HUES48 (cell line): ENCODE results near the gene CDC5L.
"Not testable (repeated sequence)": the region's sequence is repeated elsewhere in the genome, so short reads cannot be mapped to it uniquely, and the experiment has no call there.

Experiments used
- H3K27ac ChIP-seq: one replicate; pipeline ENCODE4 v1.7.0; 2013; ENCODE audit warnings: low read depth, low read length, inconsistent platforms
- H3K27me3 ChIP-seq: 2 replicates; pipeline ENCODE4 v1.6.1; 2013; ENCODE audit warnings: mild to moderate bottlenecking, low read length; ENCODE audit not compliant: control insufficient read depth, insufficient read depth
- H3K36me3 ChIP-seq: 2 replicates; pipeline ENCODE4 v1.6.1; 2013; ENCODE audit warnings: low read length; ENCODE audit not compliant: control insufficient read depth, insufficient read depth
- H3K4me1 ChIP-seq: 2 replicates; pipeline ENCODE4 v1.6.1; 2013; ENCODE audit warnings: mild to moderate bottlenecking, low read length; ENCODE audit not compliant: control insufficient read depth, insufficient read depth
- H3K4me3 ChIP-seq: 2 replicates; pipeline ENCODE4 v1.5.1; 2013; ENCODE audit warnings: mild to moderate bottlenecking, low read depth, low read length
- H3K9ac ChIP-seq: 2 replicates; pipeline ENCODE4 v1.6.1; 2013; ENCODE audit warnings: mild to moderate bottlenecking, low read depth, low read length, moderate library complexity
- H3K9me3 ChIP-seq: 2 replicates; pipeline ENCODE4 v1.6.1; 2013; ENCODE audit warnings: low read length; ENCODE audit not compliant: control insufficient read depth, insufficient read depth

The CDC5L gene

GRCh38 chr6:44439270-44440045 is 52.0 kb downstream of the CDC5L start:
- Histone ChIP-seq H3K4me3 (no peak overlapping the region), H3K27ac (no peak overlapping the region), H3K9me3 (no peaks in the 10 kb centered on the region), H3K36me3 (no peaks in the 10 kb centered on the region), H3K27me3 (no peaks in the 10 kb centered on the region), H3K4me1 (no peaks in the 10 kb centered on the region), H3K9ac (no peak overlapping the region)

- no peaks in the 10 kb centered on the region for H3K4me1 ChIP-seq
- H3K36me3 ChIP-seq = peaks cover 10% of the 10 kb centered on the region
- no peak overlapping the region for H3K27ac ChIP-seq
- no peak overlapping the region for H3K4me3 ChIP-seq
- no peaks in the 10 kb centered on the region for H3K27me3 ChIP-seq
- H3K9me3 ChIP-seq = no peaks in the 10 kb centered on the region
- no peak overlapping the region for H3K9ac ChIP-seq
Observed at GRCh38 chr6:44441091-44441855, 53.8 kb downstream of the CDC5L start.

GRCh38 chr6:44442236-44442635 is 54.7 kb downstream of the CDC5L start:
- Histone ChIP-seq H3K27me3 (no peaks in the 10 kb centered on the region), H3K4me3 (no peak overlapping the region), H3K27ac (no peak overlapping the region), H3K36me3 (peaks cover 19% of the 10 kb centered on the region), H3K4me1 (no peaks in the 10 kb centered on the region), H3K9me3 (no peaks in the 10 kb centered on the region), H3K9ac (no peak overlapping the region)

- H3K9me3 ChIP-seq = no peaks in the 10 kb centered on the region
- H3K9ac ChIP-seq = no peak overlapping the region
- H3K27me3 ChIP-seq = no peaks in the 10 kb centered on the region
- H3K4me1 ChIP-seq = no peaks in the 10 kb centered on the region
- H3K27ac ChIP-seq = no peak overlapping the region
- no peak overlapping the region for H3K4me3 ChIP-seq
- H3K36me3 ChIP-seq = peaks cover 26% of the 10 kb centered on the region
Observed at GRCh38 chr6:44442833-44443444, 55.4 kb downstream of the CDC5L start.

DNA sequence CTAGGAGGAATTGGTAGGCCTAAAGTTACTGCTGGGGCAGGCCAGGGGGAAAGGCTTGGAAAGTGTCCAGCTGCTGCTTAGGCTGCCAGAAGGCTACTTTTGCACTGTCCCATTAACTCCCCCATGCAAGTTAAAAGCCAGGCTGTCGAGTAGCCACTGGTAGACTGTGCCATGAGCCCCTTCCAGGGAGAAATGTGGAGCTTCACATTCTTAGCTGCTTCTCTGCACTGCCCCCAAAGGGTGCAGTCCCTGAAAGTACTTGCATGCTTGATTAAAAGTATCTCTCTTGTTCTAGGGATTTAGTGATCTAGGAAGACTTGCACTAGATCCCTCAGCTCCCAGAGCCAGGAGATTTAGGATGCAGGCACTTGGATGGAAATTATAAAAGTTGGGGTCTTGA is 57.3 kb downstream of the CDC5L start:
- H3K9me3 ChIP-seq = no peaks in the 10 kb centered on the region
- H3K27ac ChIP-seq = no peak overlapping the region
- H3K27me3 ChIP-seq = no peaks in the 10 kb centered on the region
- no peak overlapping the region for H3K4me3 ChIP-seq
- H3K4me1 ChIP-seq = no peaks in the 10 kb centered on the region
- no peak overlapping the region for H3K9ac ChIP-seq
- H3K36me3 ChIP-seq = peaks cover 33% of the 10 kb centered on the region

DNA sequence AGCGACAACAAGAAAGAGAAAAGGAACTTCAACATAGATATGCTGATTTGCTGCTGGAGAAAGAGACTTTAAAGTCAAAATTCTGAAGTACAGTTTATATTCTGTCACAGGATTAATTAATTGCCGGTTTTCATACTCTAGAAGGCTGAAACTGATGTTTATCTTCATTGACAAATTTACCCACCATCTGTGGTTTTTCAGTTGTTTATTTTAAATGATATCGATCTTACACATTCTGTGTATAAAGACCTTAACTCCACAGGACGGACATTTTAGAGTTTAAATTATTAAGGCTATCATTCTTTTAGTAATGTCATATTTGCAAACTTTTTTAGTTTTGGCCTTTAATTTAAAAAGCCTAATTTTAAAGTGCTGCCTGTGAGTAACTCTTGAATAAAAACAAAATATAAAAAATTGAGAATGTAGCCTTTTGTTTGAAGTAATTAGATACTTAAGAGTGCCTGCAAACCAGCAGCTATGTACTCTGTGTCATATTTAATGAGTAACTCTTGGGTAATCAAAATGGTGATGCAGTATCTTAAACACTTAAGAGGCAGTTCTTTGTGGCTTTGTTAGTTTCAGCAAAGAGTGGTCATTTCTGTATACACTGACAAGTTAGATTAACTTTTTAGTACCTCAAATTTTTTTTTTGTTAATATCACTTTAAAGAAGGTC is 59.3 kb downstream of the CDC5L start:
- H3K36me3 ChIP-seq = peaks cover 36% of the 10 kb centered on the region
- no peaks in the 10 kb centered on the region for H3K4me1 ChIP-seq
- H3K9ac ChIP-seq = no peak overlapping the region
- H3K4me3 ChIP-seq = no peak overlapping the region
- no peak overlapping the region for H3K27ac ChIP-seq
- H3K27me3 ChIP-seq = no peaks in the 10 kb centered on the region
- H3K9me3 ChIP-seq = no peaks in the 10 kb centered on the region

DNA sequence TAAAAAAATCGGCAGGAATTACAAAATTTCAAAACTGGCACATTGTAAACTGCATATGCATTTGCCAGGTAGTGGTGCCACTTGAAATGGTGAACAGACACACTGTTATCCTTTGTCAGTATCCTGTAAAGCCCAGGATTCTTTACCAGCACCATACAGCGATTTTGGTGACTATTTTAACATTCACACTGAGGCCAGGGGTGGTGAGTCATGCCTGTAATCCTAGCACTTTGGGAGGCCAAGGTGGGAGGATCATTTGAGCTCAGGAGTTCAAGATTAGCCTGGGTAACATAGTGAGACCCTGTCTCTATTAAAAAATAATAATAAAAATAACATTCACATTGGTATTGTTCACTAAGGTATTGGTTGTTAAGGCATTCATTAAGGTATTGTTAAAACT is 61.7 kb downstream of the CDC5L start:
- not testable (repeated sequence) for H3K27me3 ChIP-seq, H3K9ac ChIP-seq, H3K27ac ChIP-seq, H3K9me3 ChIP-seq, H3K4me1 ChIP-seq, H3K4me3 ChIP-seq
- H3K36me3 ChIP-seq = peaks cover 43% of the 10 kb centered on the region

DNA sequence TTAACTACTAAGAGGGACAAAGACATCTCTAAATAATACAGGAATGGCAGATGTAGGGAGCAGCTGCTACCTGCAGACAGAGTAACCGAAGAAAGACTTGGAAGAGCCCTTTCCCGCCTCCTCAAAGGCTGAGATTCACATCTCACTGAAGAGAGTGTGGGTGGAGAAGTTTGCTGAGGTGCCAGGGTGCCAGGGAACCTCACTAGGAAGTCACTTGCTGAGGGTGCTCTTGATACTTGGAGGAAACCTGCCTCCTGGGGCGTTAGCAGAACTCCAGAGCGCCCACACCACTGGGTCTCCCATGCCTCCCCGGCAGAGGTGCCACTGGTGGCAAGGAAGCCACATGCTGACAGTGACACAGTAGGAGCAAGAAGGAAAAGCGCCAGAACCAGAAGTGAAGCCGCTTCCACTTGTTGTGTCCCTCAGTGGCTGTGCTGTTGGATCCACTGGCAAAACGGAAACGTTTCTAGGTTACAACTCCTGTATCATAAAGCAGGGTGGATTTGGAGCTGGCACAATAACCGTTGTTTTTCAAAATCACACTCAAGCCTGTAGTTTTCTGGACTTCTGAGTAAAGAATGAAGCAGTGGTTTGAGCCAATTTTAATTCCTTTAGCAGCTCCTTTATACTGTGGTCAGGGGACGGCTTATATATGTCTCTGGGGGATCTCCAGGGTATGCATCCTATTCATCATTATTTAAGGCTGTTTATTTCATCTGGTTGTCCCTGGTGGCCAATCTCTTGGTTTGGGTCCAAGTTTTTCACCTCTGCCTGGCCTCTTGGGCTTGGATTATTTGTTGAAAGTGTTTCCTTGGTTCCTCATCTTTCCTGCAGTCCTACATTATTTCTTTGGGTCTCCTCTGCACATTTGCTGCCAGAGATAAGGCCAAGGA is 64.5 kb downstream of the CDC5L start:
- Histone ChIP-seq H3K9me3 (no peaks in the 10 kb centered on the region), H3K9ac (no peak overlapping the region), H3K36me3 (peaks cover 26% of the 10 kb centered on the region)

DNA sequence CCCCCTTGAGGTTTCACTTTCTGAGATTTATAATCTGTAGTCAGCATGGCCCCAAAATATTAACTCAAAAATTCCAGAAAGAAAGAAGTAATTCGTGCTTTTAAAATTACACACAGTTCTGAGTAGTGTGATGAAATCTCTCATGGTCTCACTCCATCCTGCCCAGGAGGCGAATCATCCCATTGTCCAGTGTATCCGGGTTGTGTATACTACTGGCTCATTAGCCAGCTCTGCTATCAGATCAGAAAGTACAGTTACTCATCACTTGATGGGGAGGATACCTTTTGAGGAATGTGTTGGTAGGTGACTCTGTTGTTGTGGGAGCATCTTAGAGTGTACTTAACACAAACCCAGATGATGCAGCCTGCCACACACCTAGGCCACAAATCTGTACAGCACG is 65.2 kb downstream of the CDC5L start:
- Histone ChIP-seq H3K27ac (no peak overlapping the region), H3K9me3 (no peaks in the 10 kb centered on the region), H3K9ac (no peak overlapping the region), H3K36me3 (peaks cover 19% of the 10 kb centered on the region), H3K27me3 (no peaks in the 10 kb centered on the region), H3K4me3 (no peak overlapping the region), H3K4me1 (no peaks in the 10 kb centered on the region)

More for the DNA sequence above, 64.5 kb downstream of the CDC5L start:
- H3K27ac ChIP-seq = no peak overlapping the region
- H3K4me1 ChIP-seq = no peaks in the 10 kb centered on the region
- no peak overlapping the region for H3K4me3 ChIP-seq
- H3K27me3 ChIP-seq = no peaks in the 10 kb centered on the region

DNA sequence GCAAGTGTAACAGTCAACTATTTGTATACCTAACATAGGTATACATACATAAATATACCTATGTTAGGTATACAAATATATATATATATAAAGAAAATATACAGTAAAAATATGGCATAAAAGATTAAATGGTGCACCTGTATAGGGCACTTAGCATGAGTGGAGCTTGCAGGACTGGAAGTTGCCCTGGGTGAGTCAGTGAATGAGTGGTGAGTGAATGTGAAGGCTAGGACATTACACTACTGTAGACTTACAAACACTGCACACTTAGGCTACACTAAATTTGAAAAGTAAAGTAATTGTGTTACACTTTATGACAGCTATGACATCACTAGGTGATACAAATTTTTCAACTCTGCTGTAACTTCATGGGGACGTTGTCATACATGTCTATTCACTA is 65.6 kb downstream of the CDC5L start:
- Histone ChIP-seq H3K4me1 (no peaks in the 10 kb centered on the region), H3K27ac (no peak overlapping the region)

More for the DNA sequence above, 65.6 kb downstream of the CDC5L start:
- Histone ChIP-seq H3K4me3 (no peak overlapping the region), H3K9me3 (no peaks in the 10 kb centered on the region), H3K27me3 (no peaks in the 10 kb centered on the region), H3K36me3 (peaks cover 15% of the 10 kb centered on the region), H3K9ac (no peak overlapping the region)
